K562 (cell line): ENCODE measurements around the gene IL1RL2. TPM values are rescaled to one million over a fixed set of nuclear protein-coding genes. Genes with fewer than 3 reads are reported as not detected.

Experiments
- ATAC-seq: fragments of 200-7000 bp; cut with Tn5 transposase; 3 replicates; pipeline ENCODE4 v1.9.1; 2020; ENCODE audit warnings: moderate library complexity
- BruUV-seq: library from RNA; stranded (reverse); fragments of 400-500 nt; replicated peaks from 2 replicates; lab custom pipeline; 2021; lab: Mats Ljungman, UMichigan
- CTCF ChIA-PET: fragments of 300-600 bp; formaldehyde crosslinking; extraction: SDS; loops from one replicate; lab custom pipeline; 2021; ENCODE audit warnings: low intra/inter-chr PET ratio; lab: Yijun Ruan, JAX
- POLR2A ChIA-PET: fragments of 300-600, 350-650 bp; sonication (Branson Sonifier 250); formaldehyde crosslinking; extraction: SDS; loops from one replicate; lab custom pipeline; 2021; ENCODE audit warnings: antibody characterized with exemption, inconsistent platforms; lab: Yijun Ruan, JAX
- DNase-seq, 4 experiments: peaks; one replicate each; pipeline versions ENCODE4 v3.0.0 to v3.0.0-alpha.2; 2011 to 2018; ENCODE audit warnings: low spot score in 3 of 4, mixed read lengths in 3 of 4; ENCODE audit errors: extremely low read depth in 1 of 4
- FAIRE-seq: peaks from 2 replicates; lab custom pipeline; 2011; peaks lifted over from hg19 to GRCh38; lab: Jason Lieb, UNC
- H2AFZ ChIP-seq: 2 replicates; pipeline ENCODE4 v1.6.0; 2011; ENCODE audit warnings: low read depth, low read length, control low read depth, inconsistent platforms
- H3K27ac ChIP-seq: fragments of 200-600 bp; 3 replicates; pipeline ENCODE4 v1.8.0; 2011; ENCODE audit warnings: low read depth, mild to moderate bottlenecking, control low read depth, inconsistent platforms, low read length, moderate library complexity, mixed read lengths; ENCODE audit errors: extremely low read depth
- H3K27me3 ChIP-seq, 2 experiments: fragments of 300-600 bp in 1 of 2; 2 replicates in 1 of 2; 3 replicates in 1 of 2; pipeline versions ENCODE4 v1.6.0 to v1.8.0; 2011; ENCODE audit warnings: inconsistent platforms in 2 of 2, low read length in 2 of 2, mild to moderate bottlenecking in 1 of 2, mixed read lengths in 1 of 2, moderate library complexity in 1 of 2; ENCODE audit not compliant: control insufficient read depth in 2 of 2, insufficient read depth in 2 of 2
- H3K36me3 ChIP-seq: fragments of 300-600 bp; 3 replicates; pipeline ENCODE4 v1.8.0; 2011; ENCODE audit warnings: mild to moderate bottlenecking, low read length, inconsistent platforms; ENCODE audit not compliant: control insufficient read depth, insufficient read depth
- H3K4me1 ChIP-seq, 2 experiments: fragments of 200-600 bp in 1 of 2; replicated peaks in 1 of 2; 2 replicates in 1 of 2; 3 replicates in 1 of 2; pipeline versions ENCODE4 v1.5.1 to v1.8.0; 2011; ENCODE audit warnings: inconsistent platforms in 2 of 2, low read length in 2 of 2, mild to moderate bottlenecking in 1 of 2, mixed read lengths in 1 of 2, moderate library complexity in 1 of 2; ENCODE audit not compliant: control insufficient read depth in 2 of 2, insufficient read depth in 2 of 2
- H3K4me2 ChIP-seq: 2 replicates; pipeline ENCODE4 v1.6.1; 2011; ENCODE audit warnings: low read length, control low read depth, inconsistent platforms, mixed read lengths; ENCODE audit not compliant: insufficient read depth
- H3K4me3 ChIP-seq: fragments of 200-600 bp; sonication (generic), shearing (Covaris generic); 2 replicates; pipeline ENCODE4 v1.5.1; 2016; ENCODE audit warnings: control low read depth, inconsistent platforms
- H3K79me2 ChIP-seq: fragments of 200-600 bp; 3 replicates; pipeline ENCODE4 v1.8.0; 2011; ENCODE audit warnings: low read length, inconsistent platforms; ENCODE audit not compliant: control insufficient read depth, insufficient read depth
- H3K9ac ChIP-seq, 2 experiments: 2 replicates each; pipeline versions ENCODE4 v1.6.0 to v1.6.1; 2011; ENCODE audit warnings: low read depth in 2 of 2, low read length in 2 of 2, control low read depth in 1 of 2, inconsistent platforms in 1 of 2, mild to moderate bottlenecking in 1 of 2, mixed read lengths in 1 of 2; ENCODE audit not compliant: insufficient read depth in 1 of 2
- H3K9me1 ChIP-seq: one replicate; pipeline ENCODE4 v1.6.0; 2011; ENCODE audit warnings: inconsistent platforms, mild to moderate bottlenecking, low read length, moderate library complexity; ENCODE audit not compliant: control insufficient read depth, insufficient read depth
- H3K9me3 ChIP-seq: replicated peaks from 2 replicates; pipeline ENCODE4 v1.5.1; 2011; ENCODE audit warnings: low read depth, low read length, inconsistent platforms; ENCODE audit not compliant: control insufficient read depth, insufficient read depth
- H4K20me1 ChIP-seq: replicated peaks from 2 replicates; pipeline ENCODE4 v1.6.1; 2011; ENCODE audit warnings: low read length, inconsistent platforms, mixed read lengths; ENCODE audit not compliant: control insufficient read depth, insufficient read depth
- CBFA2T3 ChIP-seq: fragments of 450-650 bp; IDR thresholded peaks from 2 replicates; pipeline ENCODE4 v1.6.1; 2017
- HDAC3 ChIP-seq: fragments of 450-650 bp; IDR thresholded peaks from 2 replicates; pipeline ENCODE4 v1.6.1; 2018; ENCODE audit warnings: borderline replicate concordance, mild to moderate bottlenecking, moderate library complexity; ENCODE audit not compliant: partially characterized antibody
- IRF2 ChIP-seq: sonication (generic); formaldehyde crosslinking; IDR thresholded peaks from 2 replicates; pipeline ENCODE4 v1.8.1; 2022; ENCODE audit warnings: mild to moderate bottlenecking, missing genetic modification reagents
- JUNB ChIP-seq: fragments of 450-650 bp; formaldehyde crosslinking; conservative IDR thresholded peaks from 2 replicates; pipeline ENCODE4 v1.4.0; 2020; ENCODE audit warnings: mild to moderate bottlenecking
- MBD1 ChIP-seq: fragments of 250-450 bp; sonication (Bioruptor Pico); IDR thresholded peaks from 2 replicates; pipeline ENCODE4 v1.8.0; 2022; ENCODE audit warnings: inconsistent platforms
- ZNF124 ChIP-seq: sonication (generic); formaldehyde crosslinking; IDR thresholded peaks from 2 replicates; pipeline ENCODE4 v1.8.1; 2022; ENCODE audit warnings: missing genetic modification reagents
- WGBS: fragments of 100-300 bp; shearing (Covaris generic); methylation state at CpG from one replicate; pipeline ENCODE4 v1.1.6; 2016; ENCODE audit warnings: low coverage, mixed read lengths; ENCODE audit not compliant: insufficient coverage; ENCODE audit errors: missing lambda C conversion rate; 5-methylcytosine and 5-hydroxymethylcytosine counted together
- in situ Hi-C: fragments of 300-500 bp; cut with MboI; formaldehyde crosslinking; loops from 4 replicates; pipeline ENCODE4 v1.15.0; 2018; ENCODE audit warnings: inconsistent platforms, mixed read lengths
- intact Hi-C: fragments of 100-400 bp; cut with micrococcal nuclease; formaldehyde crosslinking; loops from 2 replicates; pipeline ENCODE4 v1.14.2; 2022
- polyA plus RNA-seq, 8 experiments: library from polyadenylated mRNA; depleted of rRNA in 4 of 8; stranded (reverse) in 5 of 8; unstranded in 3 of 8; fragments of >200 nt; fragmentation: Nextera tagmentation in 2 of 8; fragmentation: Illumina TruSeq in 1 of 8; extraction: Ambion mirVana in 2 of 8; extraction: Trizol in 1 of 8; gene quantifications; 2 replicates each; pipeline versions ENCODE4 v1.2.1 to v1.2.3, GENCODE V29; 2011 to 2014; ENCODE audit warnings: inconsistent platforms in 1 of 8, missing spikeins in 1 of 8
- total RNA-seq, 7 experiments: library from RNA; depleted of rRNA in 6 of 7; stranded (reverse); fragments of >200 nt in 6 of 7; fragmentation: Illumina TruSeq in 2 of 7; extraction: Trizol in 2 of 7; gene quantifications; 2 replicates each; pipeline versions ENCODE4 v1.2.1 to v1.2.3, GENCODE V29; 2011 to 2021; ENCODE audit warnings: low replicate concordance in 1 of 7

Gene IL1RL2
- total and polyA plus RNA-seq, 9 of the 15 experiments (the other 6 are each of a cell fraction or from before 2014, with no cell fraction given) = not detected

GRCh38 chr2:102145107-102145506, 41.7 kb upstream of the IL1RL2 start:
- peaks cover 7% of the 10 kb centered on the region for H3K9me3 ChIP-seq
- H3K36me3 ChIP-seq = no peaks in the 10 kb centered on the region; the same call in 2 of the 3 replicates
- WGBS = 54% methylated on average over 4 of the region's 4 CpGs
- no peak overlapping the region for H3K4me2 ChIP-seq
- no peak for TF ChIP-seq IRF2 (CRISPR knock-in tag)
- no peak for TF ChIP-seq ZNF124
- TF ChIP-seq HDAC3 = no peak
- no peak for TF ChIP-seq CBFA2T3
- TF ChIP-seq JUNB (CRISPR knock-in tag) = no peak
- TF ChIP-seq MBD1 (CRISPR knock-in tag) = no peak
- no peaks in the 10 kb centered on the region for H3K27me3 ChIP-seq
- in situ Hi-C loops (no loop called here), intact Hi-C loops (no loop called here)
- no peaks in the 10 kb centered on the region for H4K20me1 ChIP-seq
- H2AFZ ChIP-seq = no peak overlapping the region
- POLR2A ChIA-PET = no interaction called here
- no peak overlapping the region for H3K27ac ChIP-seq
- H3K9ac ChIP-seq = no peak overlapping the region
- H3K4me3 ChIP-seq = no peak overlapping the region
- CTCF ChIA-PET = no interaction called here
- H3K79me2 ChIP-seq = no peaks in the 10 kb centered on the region
- DNase-seq (no peak), ATAC-seq (no peak), FAIRE-seq (no peak)
- peaks cover 9 to 16% of the 10 kb centered on the region in 2 experiments; a peak in 3 of 5 replicates for H3K4me1 ChIP-seq
- H3K9me1 ChIP-seq = no peaks in the 10 kb centered on the region
- BruUV-seq = no TSS peak
